PFSK-1 (cell line): ENCODE data around the gene MYO5B.

Experiments
- POLR2AphosphoS5 ChIP-seq: IDR thresholded peaks from 2 replicates; pipeline ENCODE4 v1.6.1; 2012; ENCODE audit warnings: low read depth, mild to moderate bottlenecking, control low read depth, low read length, moderate library complexity
- SIN3A ChIP-seq: IDR thresholded peaks from 2 replicates; pipeline ENCODE4 v1.6.1; 2012; ENCODE audit warnings: mild to moderate bottlenecking, low read length, moderate library complexity, borderline replicate concordance; ENCODE audit not compliant: insufficient read depth
- TAF1 ChIP-seq: IDR thresholded peaks from 2 replicates; pipeline ENCODE4 v1.6.1; 2012; ENCODE audit warnings: low read length, control low read depth, borderline replicate concordance; ENCODE audit not compliant: insufficient read depth
- TF ChIP-seq, protein P1 (sequence below), 2 experiments: IDR thresholded peaks; 2 replicates each; pipeline versions ENCODE4 v1.6.1 to v1.8.0; 2011 to 2012; ENCODE audit warnings: low read depth in 2 of 2, low read length in 2 of 2, control low read depth in 1 of 2, inconsistent platforms in 1 of 2, mild to moderate bottlenecking in 1 of 2, moderate library complexity in 1 of 2; ENCODE audit not compliant: insufficient read depth in 1 of 2

- TF ChIP-seq POLR2AphosphoS5, result no peak
- TF ChIP-seq TAF1, result no peak
- no peak for TF ChIP-seq SIN3A
- TF ChIP-seq, protein P1, sequence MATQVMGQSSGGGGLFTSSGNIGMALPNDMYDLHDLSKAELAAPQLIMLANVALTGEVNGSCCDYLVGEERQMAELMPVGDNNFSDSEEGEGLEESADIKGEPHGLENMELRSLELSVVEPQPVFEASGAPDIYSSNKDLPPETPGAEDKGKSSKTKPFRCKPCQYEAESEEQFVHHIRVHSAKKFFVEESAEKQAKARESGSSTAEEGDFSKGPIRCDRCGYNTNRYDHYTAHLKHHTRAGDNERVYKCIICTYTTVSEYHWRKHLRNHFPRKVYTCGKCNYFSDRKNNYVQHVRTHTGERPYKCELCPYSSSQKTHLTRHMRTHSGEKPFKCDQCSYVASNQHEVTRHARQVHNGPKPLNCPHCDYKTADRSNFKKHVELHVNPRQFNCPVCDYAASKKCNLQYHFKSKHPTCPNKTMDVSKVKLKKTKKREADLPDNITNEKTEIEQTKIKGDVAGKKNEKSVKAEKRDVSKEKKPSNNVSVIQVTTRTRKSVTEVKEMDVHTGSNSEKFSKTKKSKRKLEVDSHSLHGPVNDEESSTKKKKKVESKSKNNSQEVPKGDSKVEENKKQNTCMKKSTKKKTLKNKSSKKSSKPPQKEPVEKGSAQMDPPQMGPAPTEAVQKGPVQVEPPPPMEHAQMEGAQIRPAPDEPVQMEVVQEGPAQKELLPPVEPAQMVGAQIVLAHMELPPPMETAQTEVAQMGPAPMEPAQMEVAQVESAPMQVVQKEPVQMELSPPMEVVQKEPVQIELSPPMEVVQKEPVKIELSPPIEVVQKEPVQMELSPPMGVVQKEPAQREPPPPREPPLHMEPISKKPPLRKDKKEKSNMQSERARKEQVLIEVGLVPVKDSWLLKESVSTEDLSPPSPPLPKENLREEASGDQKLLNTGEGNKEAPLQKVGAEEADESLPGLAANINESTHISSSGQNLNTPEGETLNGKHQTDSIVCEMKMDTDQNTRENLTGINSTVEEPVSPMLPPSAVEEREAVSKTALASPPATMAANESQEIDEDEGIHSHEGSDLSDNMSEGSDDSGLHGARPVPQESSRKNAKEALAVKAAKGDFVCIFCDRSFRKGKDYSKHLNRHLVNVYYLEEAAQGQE (IDR thresholded peaks at IDR 0.05; ENCODE audit: insufficient read depth in 1 of 2, low read depth in 2 of 2, low read length in 2 of 2), result no peak
Observed at GRCh38 chr18:50060822-50061221, 134.1 kb downstream of the MYO5B start.
